Testis (tissue), 2 donors: ENCODE data around the gene DYNC1LI1.

ENCODE experiments used
- POLR2A ChIP-seq: fragments of 450-650 bp; IDR thresholded peaks from one replicate; pipeline ENCODE4 v1.6.1; 2017; ENCODE audit warnings: antibody characterized with exemption, mild to moderate bottlenecking, moderate library complexity
- TF ChIP-seq, protein P1 (sequence below), 3 experiments: fragments of 450-650 bp in 2 of 3; fragments of 200-600 bp in 1 of 3; sonication (generic) in 1 of 3; IDR thresholded peaks; one replicate each; pipeline ENCODE4 v1.5.1; 2016 to 2019; ENCODE audit warnings: antibody characterized with exemption in 3 of 3, mild to moderate bottlenecking in 2 of 3, moderate library complexity in 1 of 3

DNA sequence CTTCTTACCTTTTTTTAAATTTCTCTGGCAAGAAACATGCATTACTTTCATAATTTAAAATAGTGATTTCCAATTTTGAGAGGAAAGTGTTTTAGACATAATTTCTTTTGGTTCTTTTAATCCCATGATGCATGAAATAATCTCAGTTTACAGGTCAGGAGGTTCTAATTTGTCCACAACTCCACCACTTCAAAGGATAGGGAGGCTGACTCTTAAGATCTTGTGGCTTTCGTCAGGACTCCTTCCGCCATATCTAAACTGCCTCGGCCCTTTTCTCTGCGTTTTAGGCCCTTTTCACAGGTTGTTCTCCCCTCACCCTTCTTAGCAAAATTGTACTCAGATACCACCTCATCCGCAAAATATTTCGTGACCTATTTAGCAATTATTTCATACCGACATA is 8.0 kb downstream of the DYNC1LI1 start:
- TF ChIP-seq, protein P1, sequence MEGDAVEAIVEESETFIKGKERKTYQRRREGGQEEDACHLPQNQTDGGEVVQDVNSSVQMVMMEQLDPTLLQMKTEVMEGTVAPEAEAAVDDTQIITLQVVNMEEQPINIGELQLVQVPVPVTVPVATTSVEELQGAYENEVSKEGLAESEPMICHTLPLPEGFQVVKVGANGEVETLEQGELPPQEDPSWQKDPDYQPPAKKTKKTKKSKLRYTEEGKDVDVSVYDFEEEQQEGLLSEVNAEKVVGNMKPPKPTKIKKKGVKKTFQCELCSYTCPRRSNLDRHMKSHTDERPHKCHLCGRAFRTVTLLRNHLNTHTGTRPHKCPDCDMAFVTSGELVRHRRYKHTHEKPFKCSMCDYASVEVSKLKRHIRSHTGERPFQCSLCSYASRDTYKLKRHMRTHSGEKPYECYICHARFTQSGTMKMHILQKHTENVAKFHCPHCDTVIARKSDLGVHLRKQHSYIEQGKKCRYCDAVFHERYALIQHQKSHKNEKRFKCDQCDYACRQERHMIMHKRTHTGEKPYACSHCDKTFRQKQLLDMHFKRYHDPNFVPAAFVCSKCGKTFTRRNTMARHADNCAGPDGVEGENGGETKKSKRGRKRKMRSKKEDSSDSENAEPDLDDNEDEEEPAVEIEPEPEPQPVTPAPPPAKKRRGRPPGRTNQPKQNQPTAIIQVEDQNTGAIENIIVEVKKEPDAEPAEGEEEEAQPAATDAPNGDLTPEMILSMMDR (IDR thresholded peaks at IDR 0.05) = no peak
- no peak for TF ChIP-seq POLR2A
